Stimulated activated CD4-positive, alpha-beta T cell treated with anti-CD3 and anti-CD28 coated beads, Interleukin-1b, Interleukin-23, amount 100 ng/mL, for 1 hour (primary cell): ENCODE data around the gene TRIO.

Experiments
- DNase-seq, 2 donors: peaks; one replicate each; pipeline ENCODE4 v3.0.0-alpha.2; 2020; ENCODE audit warnings: low read depth in 2 of 2

TRIO gene

GRCh38 chr5:14457476-14457875 is 314.3 kb downstream of the TRIO start:
- no peak for DNase-seq

GRCh38 chr5:14458414-14458813 is 315.3 kb downstream of the TRIO start:
- no peak for DNase-seq

- DNase-seq: no peak
These were observed 317.8 kb downstream of the TRIO start for GRCh38 chr5:14460844-14461398.

GRCh38 chr5:14462681-14463080 is 319.5 kb downstream of the TRIO start:
- no peak for DNase-seq

GRCh38 chr5:14463629-14464028 is 320.5 kb downstream of the TRIO start:
- DNase-seq: no peak

GRCh38 chr5:14464096-14464495 is 321.0 kb downstream of the TRIO start:
- no peak for DNase-seq

GRCh38 chr5:14464671-14465070 is 321.5 kb downstream of the TRIO start:
- DNase-seq: no peak

- DNase-seq: no peak
These were observed 322.0 kb downstream of the TRIO start for GRCh38 chr5:14465116-14465515.

- no peak for DNase-seq
These were observed 322.6 kb downstream of the TRIO start for GRCh38 chr5:14465776-14466175.

- DNase-seq: no peak
These were observed 324.1 kb downstream of the TRIO start for GRCh38 chr5:14467251-14467650.

GRCh38 chr5:14467886-14468285 is 324.7 kb downstream of the TRIO start:
- no peak for DNase-seq

- DNase-seq: no peak
These were observed 326.6 kb downstream of the TRIO start for GRCh38 chr5:14469551-14470377.

- DNase-seq: no peak
These were observed 328.4 kb downstream of the TRIO start for GRCh38 chr5:14471507-14471906.

GRCh38 chr5:14472986-14473567 is 329.9 kb downstream of the TRIO start:
- DNase-seq: no peak

- DNase-seq: no peak
These were observed 331.9 kb downstream of the TRIO start for GRCh38 chr5:14475045-14475444.

GRCh38 chr5:14476786-14477435 is 333.8 kb downstream of the TRIO start:
- DNase-seq: no peak

GRCh38 chr5:14479143-14479696 is 336.1 kb downstream of the TRIO start:
- no peak for DNase-seq

GRCh38 chr5:14481349-14481748 is 338.2 kb downstream of the TRIO start:
- DNase-seq: no peak

GRCh38 chr5:14482085-14482484 is 338.9 kb downstream of the TRIO start:
- no peak for DNase-seq

- no peak for DNase-seq
These were observed 340.5 kb downstream of the TRIO start for GRCh38 chr5:14483504-14484157.

- DNase-seq: no peak
These were observed 343.3 kb downstream of the TRIO start for GRCh38 chr5:14486486-14486885.
